AG04450 (cell line): ENCODE measurements around the gene TIMP2. TPM values are rescaled to one million over a fixed set of nuclear protein-coding genes. Genes with fewer than 3 reads are reported as not detected.

Experiments used
- CTCF ChIA-PET: fragments of 300-600, 350-600 bp; formaldehyde crosslinking; extraction: SDS; loops from one replicate; lab custom pipeline; 2022; ENCODE audit warnings: antibody characterized with exemption, inconsistent platforms; lab: Charles Lee
- POLR2A ChIA-PET: fragments of 350-600 bp; formaldehyde crosslinking; extraction: SDS; loops from one replicate; lab custom pipeline; 2021; ENCODE audit warnings: antibody characterized with exemption, inconsistent platforms; lab: Yijun Ruan, JAX
- DNase-seq: peaks from one replicate; pipeline ENCODE4 v3.0.0-alpha.2; 2011; ENCODE audit warnings: low read depth, low spot score
- H3K27ac ChIP-seq: one replicate; pipeline ENCODE4 v1.5.1; 2012; ENCODE audit warnings: low read depth, low read length, control low read depth
- H3K27me3 ChIP-seq: one replicate; pipeline ENCODE4 v1.6.0; 2012; ENCODE audit warnings: low read length; ENCODE audit not compliant: control insufficient read depth, insufficient read depth
- H3K4me3 ChIP-seq: 2 replicates; pipeline ENCODE4 v1.5.1; 2011; ENCODE audit warnings: mild to moderate bottlenecking, low read depth, low read length, control low read depth
- H3K9me3 ChIP-seq: 2 replicates; pipeline ENCODE4 v1.5.1; 2012; ENCODE audit warnings: low read length; ENCODE audit not compliant: control insufficient read depth, insufficient read depth
- CTCF ChIP-seq: IDR thresholded peaks from 2 replicates; pipeline ENCODE4 v1.5.1; 2011; ENCODE audit warnings: low read depth, low read length, control low read depth, inconsistent platforms
- polyA plus RNA-seq: library from polyadenylated mRNA; depleted of rRNA; stranded (reverse); fragments of >200 nt; gene quantifications from 2 replicates; pipeline ENCODE4 v1.2.3, GENCODE V29; 2011

TIMP2 gene
- polyA plus RNA-seq, 1 experiment = 356 TPM

GRCh38 chr17:78929908-78930775 lies 5.0 kb upstream of the TIMP2 start:
- POLR2A ChIA-PET = no interaction called here
- no peak overlapping the region for H3K4me3 ChIP-seq
- CTCF ChIA-PET = no interaction called here
- H3K27me3 ChIP-seq = no peaks in the 10 kb centered on the region
- no peak for TF ChIP-seq CTCF
- DNase-seq = no peak
- H3K9me3 ChIP-seq = no peaks in the 10 kb centered on the region; the same call in 1 of the 2 replicates
- H3K27ac ChIP-seq = no peak overlapping the region

- H3K27me3 ChIP-seq = no peaks in the 10 kb centered on the region
- CTCF ChIA-PET = interaction anchor here (0.7 kb wide), 1 partner anchor 127 kb away, joined by 7 read pairs; no protein-coding TSS in a partner anchor
- H3K27ac ChIP-seq = peak overlapping the region; percentile 95
- no peaks in the 10 kb centered on the region; the same call in 1 of the 2 replicates for H3K9me3 ChIP-seq
- POLR2A ChIA-PET = interaction anchor here (0.7 to 3.9 kb wide), 2 partner anchors 9 to 57 kb away, joined by 3 to 26 read pairs; no protein-coding TSS in a partner anchor
- peak; percentile 70 for DNase-seq
- H3K4me3 ChIP-seq = peak overlapping the region; percentile 63
- TF ChIP-seq CTCF = no peak
Observed at GRCh38 chr17:78925662-78926555, 722 bp upstream of the TIMP2 start.

- H3K9me3 ChIP-seq = no peaks in the 10 kb centered on the region; the same call in 1 of the 2 replicates
- peak overlapping the region; percentile 88 for H3K4me3 ChIP-seq
- no peaks in the 10 kb centered on the region for H3K27me3 ChIP-seq
- DNase-seq = no peak
- POLR2A ChIA-PET = interaction anchor here (0.6 to 3.9 kb wide), 3 partner anchors 9 to 86 kb away, joined by 4 to 26 read pairs (median 8); no protein-coding TSS in a partner anchor
- TF ChIP-seq CTCF = no peak
- CTCF ChIA-PET = interaction anchor here (0.6 kb wide), 1 partner anchor 122 kb away, joined by 3 read pairs; no protein-coding TSS in a partner anchor
- no peak overlapping the region for H3K27ac ChIP-seq
Observed at GRCh38 chr17:78924481-78925151, 571 bp downstream of the TIMP2 start.

- Histone ChIP-seq H3K9me3 (no peaks in the 10 kb centered on the region; the same call in 1 of the 2 replicates), H3K27ac (no peak overlapping the region), H3K4me3 (peak overlapping the region; percentile 88), H3K27me3 (no peaks in the 10 kb centered on the region)
- ChIA-PET POLR2A (interaction anchor here (0.6 to 3.9 kb wide), 3 partner anchors 8 to 85 kb away, joined by 4 to 26 read pairs (median 8); no protein-coding TSS in a partner anchor), CTCF (interaction anchor here (0.6 kb wide), 1 partner anchor 122 kb away, joined by 3 read pairs; no protein-coding TSS in a partner anchor)
- DNase-seq = no peak
- no peak for TF ChIP-seq CTCF
Observed at GRCh38 chr17:78923660-78924453, 1.3 kb downstream of the TIMP2 start.
